Spinal cord (tissue), 10 donors: Measurements from ENCODE around the gene ANO5. TPM values are rescaled to one million over a fixed set of nuclear protein-coding genes. Genes with fewer than 3 reads are reported as not detected.
A peak's percentile ranks its signal among the peaks of the same experiment; 100 is the strongest.
"Not testable (repeated sequence)": the region's sequence is repeated elsewhere in the genome, so short reads cannot be mapped to it uniquely, and the experiment has no call there.

Source experiments
- DNase-seq, 6 donors: peaks; one replicate each; pipeline versions ENCODE4 v3.0.0 to v3.0.0-alpha.2; 2013 to 2015; ENCODE audit warnings: low spot score in 6 of 6, low read depth in 4 of 6
- H3K27ac ChIP-seq: one replicate; pipeline ENCODE4 v1.5.1; 2013; ENCODE audit warnings: low read depth, low read length, control low read depth
- H3K27me3 ChIP-seq: one replicate; pipeline ENCODE4 v1.6.1; 2013; ENCODE audit warnings: low read length; ENCODE audit not compliant: control insufficient read depth, insufficient read depth
- H3K36me3 ChIP-seq: one replicate; pipeline ENCODE4 v1.6.1; 2013; ENCODE audit warnings: low read length; ENCODE audit not compliant: control insufficient read depth, insufficient read depth
- H3K4me1 ChIP-seq: one replicate; pipeline ENCODE4 v1.6.1; 2013; ENCODE audit warnings: low read length; ENCODE audit not compliant: control insufficient read depth, insufficient read depth
- H3K4me3 ChIP-seq: one replicate; pipeline ENCODE4 v1.5.1; 2013; ENCODE audit warnings: low read depth, low read length, control low read depth
- H3K9me3 ChIP-seq: one replicate; pipeline ENCODE4 v1.6.1; 2013; ENCODE audit warnings: low read length; ENCODE audit not compliant: control insufficient read depth, insufficient read depth
- WGBS: methylation state at CpG from one replicate; pipeline ENCODE4 v1.1.5; 2013; ENCODE audit warnings: missing lambda C conversion rate; ENCODE audit not compliant: insufficient coverage; 5-methylcytosine and 5-hydroxymethylcytosine counted together
- polyA plus RNA-seq, 2 donors: library from polyadenylated mRNA; unstranded; fragments of 120-200 nt; gene quantifications; one replicate each; pipeline ENCODE4 v1.2.1, GENCODE V29; 2013; ENCODE audit not compliant: insufficient read length in 2 of 2
- total RNA-seq, 2 donors: library from RNA; depleted of rRNA in 1 of 2; stranded (reverse); fragments of 120-200 nt in 1 of 2; fragments of >200 nt in 1 of 2; gene quantifications; one replicate each; pipeline versions ENCODE4 v1.2.3 to v1.2.4, GENCODE V29; 2013 to 2014
- donor health status: healthy.

The ANO5 gene
- total and polyA plus RNA-seq, 4 donors, result 11.4 to 50.0 (median 14.2) TPM

DNA sequence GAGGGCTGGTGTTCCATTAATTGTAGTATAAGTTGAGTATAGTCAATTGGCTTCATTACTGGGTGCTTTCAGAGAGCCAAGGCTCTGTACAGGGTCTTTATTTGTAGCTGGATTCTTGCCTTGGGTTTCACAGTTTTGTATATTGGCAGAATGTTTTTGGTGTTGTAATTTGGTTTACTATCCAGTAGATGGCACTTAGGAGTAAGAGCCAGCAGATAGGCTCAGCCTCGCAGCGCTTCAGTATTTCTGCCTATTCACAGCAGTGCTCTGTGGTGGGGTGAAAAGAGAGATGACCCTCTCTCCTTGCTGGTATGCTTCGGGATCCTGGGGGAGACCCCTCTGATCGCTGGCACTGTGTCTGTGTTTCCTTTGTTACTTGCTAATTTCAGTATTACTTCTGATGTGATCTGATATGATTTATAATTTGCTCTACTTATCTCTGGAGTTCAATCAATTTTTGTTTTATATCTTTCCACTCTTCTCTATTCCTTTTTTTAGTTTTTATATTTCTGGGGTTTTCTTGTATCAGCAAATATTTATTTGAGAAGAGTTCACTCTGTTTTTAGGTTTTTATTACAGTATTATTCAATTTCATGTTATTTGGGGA is 52.2 kb downstream of the ANO5 start:
- peak in 5 of 6 donors; percentile 0 to 80 (median 19) for DNase-seq

DNA sequence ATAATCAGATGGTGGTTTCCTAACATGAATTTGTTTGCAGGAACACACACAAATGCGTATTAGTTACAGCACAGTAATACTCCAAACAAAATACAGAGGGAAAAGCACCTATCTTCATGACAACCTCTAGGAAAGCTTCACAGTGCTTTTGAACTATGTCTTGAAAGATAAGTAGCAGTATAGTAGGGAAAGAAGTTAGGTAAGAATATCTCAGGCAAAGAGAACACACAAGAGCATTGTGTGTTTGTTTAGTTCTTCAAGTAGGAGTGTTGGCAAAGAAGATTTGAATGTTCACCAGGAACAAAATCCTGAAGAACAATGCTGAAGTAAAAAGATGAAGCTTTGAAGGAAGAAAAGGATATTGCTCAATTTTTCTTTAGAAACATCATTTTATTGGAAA is 54.1 kb downstream of the ANO5 start:
- H3K4me1 ChIP-seq, result no peaks in the 10 kb centered on the region
- H3K4me3 ChIP-seq, result no peak overlapping the region
- no peaks in the 10 kb centered on the region for H3K36me3 ChIP-seq
- no peak for DNase-seq
- WGBS, result no CpG with 5 or more reads among the region's 1 CpG
- H3K27me3 ChIP-seq, result no peaks in the 10 kb centered on the region
- H3K9me3 ChIP-seq, result no peaks in the 10 kb centered on the region
- H3K27ac ChIP-seq, result no peak overlapping the region

More for the DNA sequence above, 52.2 kb downstream of the ANO5 start:
- 14% methylated on average over 2 of the region's 4 CpGs for WGBS
- H3K36me3 ChIP-seq, result no peaks in the 10 kb centered on the region
- no peaks in the 10 kb centered on the region for H3K4me1 ChIP-seq
- H3K27me3 ChIP-seq, result no peaks in the 10 kb centered on the region
- H3K27ac ChIP-seq, result no peak overlapping the region
- H3K4me3 ChIP-seq, result no peak overlapping the region
- no peaks in the 10 kb centered on the region for H3K9me3 ChIP-seq

DNA sequence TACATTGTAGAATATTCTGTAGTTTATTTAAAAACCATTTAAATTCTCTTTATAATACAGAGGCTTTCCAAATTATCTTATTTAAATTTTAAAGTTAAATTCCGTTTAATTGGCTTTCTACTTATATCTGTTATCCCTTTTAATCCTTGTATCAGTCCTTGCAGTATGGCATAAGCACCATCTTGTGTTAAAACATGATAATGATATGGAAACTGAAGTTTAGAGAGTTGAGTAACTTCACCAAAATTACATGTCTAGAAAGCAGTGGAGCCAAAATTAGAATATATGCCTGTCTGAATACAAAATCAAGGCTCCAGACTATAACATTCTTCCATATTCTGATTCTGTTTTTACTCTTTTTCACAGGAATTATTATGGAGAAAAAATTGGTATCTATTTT is 57.0 kb downstream of the ANO5 start:
- WGBS, result no CpG with 5 or more reads among the region's 1 CpG
- H3K4me1 ChIP-seq, result no peaks in the 10 kb centered on the region
- H3K36me3 ChIP-seq, result no peaks in the 10 kb centered on the region
- DNase-seq, result peak in 1 of 6 donors; percentile 38
- H3K27ac ChIP-seq, result no peak overlapping the region
- no peaks in the 10 kb centered on the region for H3K27me3 ChIP-seq
- H3K4me3 ChIP-seq, result no peak overlapping the region
- H3K9me3 ChIP-seq, result no peaks in the 10 kb centered on the region

DNA sequence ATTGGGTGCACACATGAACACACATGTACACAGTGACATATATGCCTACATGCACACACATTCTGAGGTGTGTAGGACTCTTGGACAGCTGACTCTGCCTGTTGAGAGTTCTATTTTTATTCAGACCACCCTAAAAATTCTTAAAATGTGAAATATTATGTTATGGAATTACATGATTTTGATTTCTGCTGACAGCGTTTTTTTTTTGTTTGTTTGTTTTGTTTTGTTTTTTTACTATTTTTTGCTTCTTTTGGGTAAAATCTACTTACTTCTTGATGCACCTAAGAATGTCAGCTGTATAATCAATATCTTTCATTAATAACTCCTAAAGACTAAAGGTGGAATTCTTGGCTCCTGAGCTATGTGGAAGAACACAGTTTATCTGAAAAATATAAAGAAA is 64.0 kb downstream of the ANO5 start:
- Histone ChIP-seq H3K27ac (no peak overlapping the region), H3K36me3 (no peaks in the 10 kb centered on the region), H3K9me3 (no peaks in the 10 kb centered on the region), H3K4me3 (no peak overlapping the region), H3K27me3 (no peaks in the 10 kb centered on the region), H3K4me1 (no peaks in the 10 kb centered on the region)
- no CpG with 5 or more reads among the region's 1 CpG for WGBS
- DNase-seq, result no peak

DNA sequence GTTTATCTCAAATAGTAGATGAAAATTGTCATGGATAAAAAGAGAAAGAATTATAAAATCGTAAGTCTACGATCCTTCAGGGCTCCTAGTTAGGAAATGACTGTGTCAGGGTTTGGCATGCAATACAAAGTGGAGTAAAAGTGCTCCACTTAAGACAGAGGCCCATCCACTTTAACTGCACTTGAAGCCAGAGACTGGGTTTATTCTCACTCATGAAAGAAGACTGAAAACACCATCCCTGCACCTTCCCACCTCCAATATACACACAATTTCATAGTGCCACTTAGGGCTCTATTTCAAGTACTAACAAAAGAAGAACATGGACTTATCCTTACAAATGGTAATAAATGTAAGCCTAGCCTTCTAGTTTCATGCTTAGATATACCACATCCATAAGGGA is 70.7 kb downstream of the ANO5 start:
- Histone ChIP-seq H3K27me3 (no peaks in the 10 kb centered on the region), H3K27ac (no peak overlapping the region), H3K36me3 (no peaks in the 10 kb centered on the region), H3K4me1 (no peaks in the 10 kb centered on the region), H3K9me3 (no peaks in the 10 kb centered on the region), H3K4me3 (no peak overlapping the region)
- WGBS, result 100% methylated on average over 2 of the region's 2 CpGs
- DNase-seq, result no peak

DNA sequence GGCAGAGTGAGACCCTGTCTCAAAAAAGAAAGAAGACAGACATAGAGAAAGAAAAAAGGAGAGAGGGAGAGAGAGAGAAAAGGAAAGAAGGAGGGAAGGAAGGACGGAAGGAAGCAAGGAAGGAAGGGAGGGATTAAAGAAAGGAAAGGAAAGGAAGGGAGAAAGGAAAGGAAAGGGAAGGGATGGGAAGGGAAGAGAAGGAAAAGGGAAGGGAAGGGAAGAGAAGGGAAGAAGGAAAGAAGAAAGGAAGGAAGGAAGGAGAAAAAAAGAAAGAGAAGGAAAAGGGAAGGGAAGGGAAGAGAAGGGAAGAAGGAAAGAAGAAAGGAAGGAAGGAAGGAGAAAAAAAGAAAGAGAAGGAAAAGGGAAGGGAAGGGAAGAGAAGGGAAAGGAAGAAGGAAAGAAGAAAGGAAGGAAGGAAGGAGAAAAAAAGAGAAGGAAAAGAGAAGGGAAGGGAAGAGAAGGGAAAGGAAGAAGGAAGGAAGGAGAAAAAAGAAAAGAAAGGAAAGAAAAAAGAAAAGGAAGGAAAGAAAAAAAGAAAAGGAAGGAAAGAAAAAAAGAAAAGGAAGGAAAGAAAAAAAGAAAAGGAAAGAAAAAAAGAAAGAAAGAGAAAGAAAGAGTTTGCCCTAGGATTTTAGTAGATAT is 76.2 kb downstream of the ANO5 start:
- H3K9me3 ChIP-seq, H3K27me3 ChIP-seq, H3K4me3 ChIP-seq, H3K27ac ChIP-seq, H3K4me1 ChIP-seq, H3K36me3 ChIP-seq, DNase-seq: not testable (repeated sequence)
- WGBS, result 89% methylated on average over 1 of the region's 1 CpG

DNA sequence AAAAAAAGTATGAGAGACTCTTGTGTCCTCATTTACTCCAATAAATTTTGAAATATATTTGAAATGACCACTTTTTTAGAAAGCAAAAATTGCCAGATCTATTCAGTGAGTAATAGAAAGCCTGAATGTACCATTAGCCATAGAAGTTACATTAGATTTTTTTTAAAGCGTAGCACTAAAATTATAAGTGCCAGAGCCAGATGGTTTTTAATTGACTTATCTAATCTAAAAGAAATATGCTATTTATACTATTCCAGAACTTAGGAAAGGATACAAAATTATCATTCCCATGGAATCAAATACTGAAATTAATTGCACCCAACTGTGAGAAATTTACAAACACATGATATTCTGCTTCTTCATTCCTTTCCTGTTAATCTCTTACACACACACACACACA is 80.9 kb downstream of the ANO5 start:
- H3K4me1 ChIP-seq, result no peaks in the 10 kb centered on the region
- no peaks in the 10 kb centered on the region for H3K9me3 ChIP-seq
- no peaks in the 10 kb centered on the region for H3K27me3 ChIP-seq
- H3K4me3 ChIP-seq, result no peak overlapping the region
- H3K36me3 ChIP-seq, result peaks cover 5% of the 10 kb centered on the region
- peak in 1 of 6 donors; percentile 2 for DNase-seq
- no CpG with 5 or more reads among the region's 1 CpG for WGBS
- no peak overlapping the region for H3K27ac ChIP-seq

DNA sequence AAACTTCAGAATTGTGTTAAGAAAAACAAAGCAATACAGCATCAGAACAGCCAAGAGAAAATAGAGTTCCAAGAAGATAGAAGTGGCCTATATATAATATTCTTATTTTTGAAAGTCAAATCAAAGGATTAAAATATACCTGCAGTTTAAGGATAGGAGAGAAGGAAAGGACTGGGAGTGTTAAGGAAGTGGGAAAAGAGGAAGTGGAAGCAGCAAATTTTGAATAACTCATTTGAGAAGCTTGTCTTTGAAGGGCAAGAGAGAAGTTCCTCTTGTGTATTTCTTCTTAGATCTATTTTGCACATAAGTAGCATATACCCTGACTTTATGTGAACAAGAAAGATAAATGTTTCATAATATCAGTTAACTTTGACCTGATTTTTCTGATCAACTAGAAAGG is 82.7 kb downstream of the ANO5 start:
- DNase-seq, result no peak
- Histone ChIP-seq H3K27me3 (no peaks in the 10 kb centered on the region), H3K9me3 (no peaks in the 10 kb centered on the region), H3K4me1 (no peaks in the 10 kb centered on the region), H3K27ac (no peak overlapping the region), H3K4me3 (no peak overlapping the region), H3K36me3 (peaks cover 5% of the 10 kb centered on the region)

DNA sequence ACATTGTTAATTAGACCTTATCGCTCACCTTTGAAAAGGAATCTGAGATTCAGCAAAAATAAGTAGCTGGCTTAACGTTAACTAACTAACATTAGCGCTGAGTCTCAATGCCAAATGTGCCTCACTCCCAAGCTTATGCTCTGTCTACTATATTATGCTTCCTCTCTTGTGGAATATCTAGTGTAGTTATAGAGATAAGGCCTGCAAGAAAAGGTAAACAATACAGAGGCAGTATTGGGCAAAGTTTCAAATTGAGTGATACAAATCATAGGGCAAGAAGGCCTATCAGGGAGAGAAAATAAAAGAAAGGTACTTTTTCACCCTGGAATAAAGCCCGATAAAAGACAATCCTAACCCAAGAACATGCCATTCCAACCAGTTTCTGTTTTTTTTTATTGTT is 83.7 kb downstream of the ANO5 start:
- H3K27ac ChIP-seq, result no peak overlapping the region
- no peaks in the 10 kb centered on the region for H3K9me3 ChIP-seq
- H3K4me1 ChIP-seq, result no peaks in the 10 kb centered on the region
- no peak overlapping the region for H3K4me3 ChIP-seq
- H3K36me3 ChIP-seq, result no peaks in the 10 kb centered on the region
- no CpG with 5 or more reads among the region's 4 CpGs for WGBS
- H3K27me3 ChIP-seq, result no peaks in the 10 kb centered on the region
- DNase-seq, result no peak

DNA sequence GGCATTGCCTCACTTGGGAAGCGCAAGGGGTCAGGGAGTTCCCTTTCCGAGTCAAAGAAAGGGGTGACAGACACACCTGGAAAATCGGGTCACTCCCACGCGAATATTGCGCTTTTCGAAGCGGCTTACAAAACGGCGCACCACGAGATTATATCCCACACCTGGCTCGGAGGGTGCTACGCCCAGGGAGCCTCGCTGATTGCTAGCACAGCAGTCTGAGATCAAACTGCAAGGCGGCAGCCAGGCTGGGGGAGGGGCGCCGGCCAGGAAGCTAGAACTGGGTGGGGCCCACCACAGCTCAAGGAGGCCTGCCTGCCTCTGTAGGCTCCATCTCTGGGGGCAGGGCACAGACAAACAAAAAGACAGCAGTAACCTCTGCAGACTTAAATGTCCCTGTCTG is 92.1 kb downstream of the ANO5 start:
- H3K36me3 ChIP-seq, H3K27ac ChIP-seq, DNase-seq, H3K9me3 ChIP-seq, H3K4me3 ChIP-seq, H3K27me3 ChIP-seq, H3K4me1 ChIP-seq: not testable (repeated sequence)
- 90% methylated on average over 15 of the region's 17 CpGs for WGBS
